K562 (cell line): Measurements from ENCODE around the gene UBE2E2. TPM values are rescaled to one million over a fixed set of nuclear protein-coding genes. Genes with fewer than 3 reads are reported as not detected.

Source experiments
- C11orf30 ChIP-seq: fragments of 450-650 bp; IDR thresholded peaks from 2 replicates; pipeline ENCODE4 v1.6.1; 2016; ENCODE audit warnings: low read depth, mild to moderate bottlenecking
- EHMT2 ChIP-seq: fragments of 450-650 bp; IDR thresholded peaks from 2 replicates; pipeline ENCODE4 v1.6.1; 2018; ENCODE audit warnings: antibody characterized with exemption
- ELF2 ChIP-seq: fragments of 250-450 bp; sonication (Bioruptor Pico); IDR thresholded peaks from 2 replicates; pipeline ENCODE4 v1.5.0; 2021; ENCODE audit warnings: mild to moderate bottlenecking
- HDAC1 ChIP-seq, 2 experiments: fragments of 450-650 bp; IDR thresholded peaks; 2 replicates each; pipeline ENCODE4 v1.6.1; 2016 to 2017; ENCODE audit warnings: inconsistent platforms in 1 of 2, mild to moderate bottlenecking in 1 of 2, moderate library complexity in 1 of 2
- ZEB2 ChIP-seq: fragments of 450-650 bp; IDR thresholded peaks from 2 replicates; pipeline ENCODE4 v1.6.1; 2016
- ZNF143 ChIP-seq: sonication (generic); formaldehyde crosslinking; IDR thresholded peaks from 2 replicates; pipeline ENCODE4 v1.9.0; 2022; ENCODE audit warnings: mild to moderate bottlenecking, missing genetic modification reagents
- ZNF717 ChIP-seq: fragments of 250-450 bp; sonication (Bioruptor Pico); IDR thresholded peaks from 2 replicates; pipeline ENCODE4 v1.5.0; 2021
- polyA plus RNA-seq, 8 experiments: library from polyadenylated mRNA; depleted of rRNA in 4 of 8; stranded (reverse) in 5 of 8; unstranded in 3 of 8; fragments of >200 nt; fragmentation: Nextera tagmentation in 2 of 8; fragmentation: Illumina TruSeq in 1 of 8; extraction: Ambion mirVana in 2 of 8; extraction: Trizol in 1 of 8; gene quantifications; 2 replicates each; pipeline versions ENCODE4 v1.2.1 to v1.2.3, GENCODE V29; 2011 to 2014; ENCODE audit warnings: inconsistent platforms in 1 of 8, missing spikeins in 1 of 8
- total RNA-seq, 7 experiments: library from RNA; depleted of rRNA in 6 of 7; stranded (reverse); fragments of >200 nt in 6 of 7; fragmentation: Illumina TruSeq in 2 of 7; extraction: Trizol in 2 of 7; gene quantifications; 2 replicates each; pipeline versions ENCODE4 v1.2.1 to v1.2.3, GENCODE V29; 2011 to 2021; ENCODE audit warnings: low replicate concordance in 1 of 7
- TF ChIP-seq, protein P1 (sequence below), 2 experiments: fragments of 450-650 bp in 1 of 2; sonication (generic) in 1 of 2; formaldehyde crosslinking in 1 of 2; IDR thresholded peaks; 2 replicates each; pipeline versions ENCODE4 v1.7.1 to v1.9.0; 2016 to 2022; ENCODE audit warnings: inconsistent platforms in 1 of 2, mild to moderate bottlenecking in 1 of 2, missing genetic modification reagents in 1 of 2
- TF ChIP-seq, protein P2 (sequence below), 2 experiments: fragments of 250-450 bp in 1 of 2; fragments of 450-650 bp in 1 of 2; sonication (Bioruptor Pico) in 1 of 2; IDR thresholded peaks; 2 replicates each; pipeline versions ENCODE4 v1.6.1 to v1.8.0; 2016 to 2021; ENCODE audit warnings: mild to moderate bottlenecking in 2 of 2, moderate library complexity in 2 of 2, missing compliant biosample characterization in 1 of 2, missing genetic modification characterization in 1 of 2

The UBE2E2 gene
- total and polyA plus RNA-seq, 9 of the 15 experiments (the other 6 are each of a cell fraction or from before 2014, with no cell fraction given), result 0.22 to 5.1 (median 1.9) TPM

DNA sequence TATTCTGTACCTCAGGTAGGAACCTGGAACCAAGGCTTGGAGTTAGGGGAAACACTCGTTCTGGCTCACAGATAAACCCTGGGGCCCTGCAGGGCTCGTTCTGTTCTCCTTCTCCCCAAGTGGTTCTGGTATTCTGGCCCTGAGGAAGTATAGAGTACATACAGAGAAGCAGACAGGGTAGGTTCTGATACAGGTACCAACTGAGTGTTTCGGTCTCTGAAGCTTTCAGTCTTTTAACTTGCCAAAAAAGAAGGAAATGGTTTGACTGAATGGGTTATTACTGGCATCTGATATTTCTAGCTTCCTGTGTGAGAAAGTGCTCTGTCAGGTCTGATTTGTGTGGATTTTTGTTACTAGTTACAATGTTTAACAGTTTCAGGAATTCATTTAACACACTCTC is 67.3 kb downstream of the UBE2E2 start (continued):
- TF ChIP-seq, protein P1, sequence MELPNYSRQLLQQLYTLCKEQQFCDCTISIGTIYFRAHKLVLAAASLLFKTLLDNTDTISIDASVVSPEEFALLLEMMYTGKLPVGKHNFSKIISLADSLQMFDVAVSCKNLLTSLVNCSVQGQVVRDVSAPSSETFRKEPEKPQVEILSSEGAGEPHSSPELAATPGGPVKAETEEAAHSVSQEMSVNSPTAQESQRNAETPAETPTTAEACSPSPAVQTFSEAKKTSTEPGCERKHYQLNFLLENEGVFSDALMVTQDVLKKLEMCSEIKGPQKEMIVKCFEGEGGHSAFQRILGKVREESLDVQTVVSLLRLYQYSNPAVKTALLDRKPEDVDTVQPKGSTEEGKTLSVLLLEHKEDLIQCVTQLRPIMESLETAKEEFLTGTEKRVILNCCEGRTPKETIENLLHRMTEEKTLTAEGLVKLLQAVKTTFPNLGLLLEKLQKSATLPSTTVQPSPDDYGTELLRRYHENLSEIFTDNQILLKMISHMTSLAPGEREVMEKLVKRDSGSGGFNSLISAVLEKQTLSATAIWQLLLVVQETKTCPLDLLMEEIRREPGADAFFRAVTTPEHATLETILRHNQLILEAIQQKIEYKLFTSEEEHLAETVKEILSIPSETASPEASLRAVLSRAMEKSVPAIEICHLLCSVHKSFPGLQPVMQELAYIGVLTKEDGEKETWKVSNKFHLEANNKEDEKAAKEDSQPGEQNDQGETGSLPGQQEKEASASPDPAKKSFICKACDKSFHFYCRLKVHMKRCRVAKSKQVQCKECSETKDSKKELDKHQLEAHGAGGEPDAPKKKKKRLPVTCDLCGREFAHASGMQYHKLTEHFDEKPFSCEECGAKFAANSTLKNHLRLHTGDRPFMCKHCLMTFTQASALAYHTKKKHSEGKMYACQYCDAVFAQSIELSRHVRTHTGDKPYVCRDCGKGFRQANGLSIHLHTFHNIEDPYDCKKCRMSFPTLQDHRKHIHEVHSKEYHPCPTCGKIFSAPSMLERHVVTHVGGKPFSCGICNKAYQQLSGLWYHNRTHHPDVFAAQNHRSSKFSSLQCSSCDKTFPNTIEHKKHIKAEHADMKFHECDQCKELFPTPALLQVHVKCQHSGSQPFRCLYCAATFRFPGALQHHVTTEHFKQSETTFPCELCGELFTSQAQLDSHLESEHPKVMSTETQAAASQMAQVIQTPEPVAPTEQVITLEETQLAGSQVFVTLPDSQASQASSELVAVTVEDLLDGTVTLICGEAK (IDR thresholded peaks at IDR 0.05), result no peak
- TF ChIP-seq, protein P1 (CRISPR knock-in tag; IDR thresholded peaks at IDR 0.05), result no peak
- TF ChIP-seq, protein P2, sequence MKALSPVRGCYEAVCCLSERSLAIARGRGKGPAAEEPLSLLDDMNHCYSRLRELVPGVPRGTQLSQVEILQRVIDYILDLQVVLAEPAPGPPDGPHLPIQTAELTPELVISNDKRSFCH (CRISPR knock-in tag; IDR thresholded peaks at IDR 0.05), result no peak
- TF ChIP-seq, protein P2 (tag; IDR thresholded peaks at IDR 0.05), result no peak
- TF ChIP-seq C11orf30 (no peak), EHMT2 (no peak), ZNF717 (CRISPR knock-in tag) (no peak), HDAC1 (IDR thresholded peaks at IDR 0.05) (no peak), ELF2 (CRISPR knock-in tag) (no peak), ZEB2 (no peak), ZNF143 (CRISPR knock-in tag) (no peak)
